K562 (cell line): Measurements from ENCODE around the gene NEIL1. TPM values are rescaled to one million over a fixed set of nuclear protein-coding genes. Genes with fewer than 3 reads are reported as not detected.

Experiments used
- CREB1 ChIP-seq, 2 experiments: sonication (generic) in 1 of 2; formaldehyde crosslinking in 1 of 2; IDR thresholded peaks; 2 replicates each; pipeline versions ENCODE4 v1.6.1 to v1.8.0; 2012 to 2022; ENCODE audit warnings: inconsistent platforms in 1 of 2, mild to moderate bottlenecking in 1 of 2, missing genetic modification reagents in 1 of 2, moderate library complexity in 1 of 2
- FOXJ2 ChIP-seq: fragments of 200-800 bp; sonication (Bioruptor generic); IDR thresholded peaks from 2 replicates; pipeline ENCODE4 v1.6.1; 2016; ENCODE audit warnings: missing genetic modification characterization, missing compliant biosample characterization
- HMGN3 ChIP-seq: IDR thresholded peaks from 2 replicates; pipeline ENCODE4 v1.6.1; 2011; ENCODE audit warnings: borderline replicate concordance, low read depth, mild to moderate bottlenecking, mixed read lengths, low read length; ENCODE audit not compliant: insufficient read length; ENCODE audit errors: extremely low read depth
- ILF3 ChIP-seq: fragments of 450-650 bp; IDR thresholded peaks from 2 replicates; pipeline ENCODE4 v1.6.1; 2018; ENCODE audit warnings: antibody characterized with exemption, mild to moderate bottlenecking, moderate library complexity, borderline replicate concordance
- NFIC ChIP-seq: fragments of 450-650 bp; IDR thresholded peaks from 2 replicates; pipeline ENCODE4 v1.6.1; 2017; ENCODE audit warnings: mild to moderate bottlenecking, inconsistent platforms
- NRF1 ChIP-seq, 2 experiments: fragments of 450-650 bp; IDR thresholded peaks in 1 of 2; conservative IDR thresholded peaks in 1 of 2; 2 replicates each; pipeline ENCODE4 v1.6.1; 2014; ENCODE audit warnings: mild to moderate bottlenecking in 2 of 2
- PHB ChIP-seq: fragments of 250-450 bp; sonication (Bioruptor Pico); IDR thresholded peaks from 2 replicates; pipeline ENCODE4 v1.5.0; 2021
- POLR2AphosphoS5 ChIP-seq: IDR thresholded peaks from 2 replicates; pipeline ENCODE4 v1.6.1; 2011; ENCODE audit warnings: mild to moderate bottlenecking, low read depth, low read length, moderate library complexity; ENCODE audit not compliant: control insufficient read depth, insufficient read depth
- SIN3A ChIP-seq, 2 experiments: fragments of 150-350 bp in 1 of 2; IDR thresholded peaks; 2 replicates each; pipeline ENCODE4 v1.6.1; 2011 to 2016; ENCODE audit warnings: borderline replicate concordance in 2 of 2, low read depth in 2 of 2, low read length in 2 of 2, mild to moderate bottlenecking in 2 of 2, moderate library complexity in 2 of 2; ENCODE audit not compliant: control insufficient read depth in 1 of 2
- ZFP36 ChIP-seq: fragments of 150-350 bp; IDR thresholded peaks from 2 replicates; pipeline ENCODE4 v1.6.1; 2018; ENCODE audit warnings: low read length, low read depth; ENCODE audit not compliant: partially characterized antibody
- ZNF436 ChIP-seq: fragments of 250-450, 450-650 bp; sonication (Bioruptor Pico); formaldehyde crosslinking; IDR thresholded peaks from 2 replicates; pipeline ENCODE4 v1.7.0; 2020; ENCODE audit warnings: mild to moderate bottlenecking
- polyA plus RNA-seq, 8 experiments: library from polyadenylated mRNA; depleted of rRNA in 4 of 8; stranded (reverse) in 5 of 8; unstranded in 3 of 8; fragments of >200 nt; fragmentation: Nextera tagmentation in 2 of 8; fragmentation: Illumina TruSeq in 1 of 8; extraction: Ambion mirVana in 2 of 8; extraction: Trizol in 1 of 8; gene quantifications; 2 replicates each; pipeline versions ENCODE4 v1.2.1 to v1.2.3, GENCODE V29; 2011 to 2014; ENCODE audit warnings: inconsistent platforms in 1 of 8, missing spikeins in 1 of 8
- total RNA-seq, 7 experiments: library from RNA; depleted of rRNA in 6 of 7; stranded (reverse); fragments of >200 nt in 6 of 7; fragmentation: Illumina TruSeq in 2 of 7; extraction: Trizol in 2 of 7; gene quantifications; 2 replicates each; pipeline versions ENCODE4 v1.2.1 to v1.2.3, GENCODE V29; 2011 to 2021; ENCODE audit warnings: low replicate concordance in 1 of 7
- TF ChIP-seq, protein P1 (sequence below): fragments of 250-450 bp; sonication (Bioruptor Pico); IDR thresholded peaks from 2 replicates; pipeline ENCODE4 v1.4.0; 2020; ENCODE audit warnings: mild to moderate bottlenecking, moderate library complexity
- TF ChIP-seq, protein P2 (sequence below): fragments of 450-650 bp; IDR thresholded peaks from 2 replicates; pipeline ENCODE4 v1.7.1; 2018; ENCODE audit warnings: mild to moderate bottlenecking, low read depth; ENCODE audit not compliant: partially characterized antibody
- TF ChIP-seq, protein P3 (sequence below): fragments of 250-450 bp; sonication (Bioruptor Pico); IDR thresholded peaks from 2 replicates; pipeline ENCODE4 v1.5.0; 2021
- TF ChIP-seq, protein P4 (sequence below): fragments of 250-450 bp; sonication (Bioruptor Pico); IDR thresholded peaks from 2 replicates; pipeline ENCODE4 v1.8.0; 2022; ENCODE audit warnings: inconsistent platforms
- TF ChIP-seq, protein P5 (sequence below): fragments of 250-450 bp; sonication (Bioruptor Pico); IDR thresholded peaks from 2 replicates; pipeline ENCODE4 v1.8.0; 2022; ENCODE audit warnings: moderate library complexity, mild to moderate bottlenecking, inconsistent platforms

Gene NEIL1
- total and polyA plus RNA-seq, 9 of the 15 experiments (the other 6 are each of a cell fraction or from before 2014, with no cell fraction given) = 0.14 to 4.3 (median 2.4) TPM

DNA sequence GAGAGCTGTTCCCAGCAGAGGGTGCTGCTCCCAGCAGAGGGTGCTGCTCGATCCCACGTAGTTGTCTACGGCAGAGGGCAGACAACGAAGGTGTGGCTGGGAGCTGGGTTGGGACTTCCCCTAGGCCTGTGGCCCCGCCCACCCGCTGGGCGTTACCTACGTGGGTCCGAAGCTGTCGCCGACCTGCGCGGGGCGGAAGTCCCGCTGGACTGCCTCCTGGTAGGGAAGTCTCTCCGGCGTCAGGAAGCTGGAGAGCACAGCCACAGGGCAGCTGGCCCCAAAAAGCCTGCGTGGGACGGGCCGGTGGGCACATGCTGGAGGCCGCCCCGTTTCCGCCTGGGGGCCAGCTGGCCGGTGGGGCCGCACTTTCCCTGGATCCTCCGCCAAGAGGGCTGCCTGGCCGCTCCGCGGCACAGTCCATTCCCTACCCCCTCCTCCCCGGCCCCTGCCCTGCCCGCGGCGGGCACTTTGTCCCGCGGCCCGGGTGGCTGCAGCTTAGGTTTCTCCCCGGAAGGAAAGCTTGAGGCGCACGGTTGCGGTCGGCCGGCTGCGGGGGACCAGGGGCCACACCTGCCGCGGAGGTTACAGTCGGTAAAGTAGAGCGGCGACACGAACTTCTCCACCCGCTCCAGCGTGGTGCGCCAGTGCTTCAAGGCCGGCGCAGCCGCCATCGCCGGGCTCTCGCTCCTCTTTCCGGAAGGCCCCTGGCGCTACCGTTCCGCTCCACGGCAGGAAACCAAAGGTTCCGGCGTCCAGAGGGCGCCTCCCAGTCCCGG is 21.3 kb downstream of the NEIL1 start, which contains the start of gene MAN2C1 (continued):
- TF ChIP-seq, protein P1, sequence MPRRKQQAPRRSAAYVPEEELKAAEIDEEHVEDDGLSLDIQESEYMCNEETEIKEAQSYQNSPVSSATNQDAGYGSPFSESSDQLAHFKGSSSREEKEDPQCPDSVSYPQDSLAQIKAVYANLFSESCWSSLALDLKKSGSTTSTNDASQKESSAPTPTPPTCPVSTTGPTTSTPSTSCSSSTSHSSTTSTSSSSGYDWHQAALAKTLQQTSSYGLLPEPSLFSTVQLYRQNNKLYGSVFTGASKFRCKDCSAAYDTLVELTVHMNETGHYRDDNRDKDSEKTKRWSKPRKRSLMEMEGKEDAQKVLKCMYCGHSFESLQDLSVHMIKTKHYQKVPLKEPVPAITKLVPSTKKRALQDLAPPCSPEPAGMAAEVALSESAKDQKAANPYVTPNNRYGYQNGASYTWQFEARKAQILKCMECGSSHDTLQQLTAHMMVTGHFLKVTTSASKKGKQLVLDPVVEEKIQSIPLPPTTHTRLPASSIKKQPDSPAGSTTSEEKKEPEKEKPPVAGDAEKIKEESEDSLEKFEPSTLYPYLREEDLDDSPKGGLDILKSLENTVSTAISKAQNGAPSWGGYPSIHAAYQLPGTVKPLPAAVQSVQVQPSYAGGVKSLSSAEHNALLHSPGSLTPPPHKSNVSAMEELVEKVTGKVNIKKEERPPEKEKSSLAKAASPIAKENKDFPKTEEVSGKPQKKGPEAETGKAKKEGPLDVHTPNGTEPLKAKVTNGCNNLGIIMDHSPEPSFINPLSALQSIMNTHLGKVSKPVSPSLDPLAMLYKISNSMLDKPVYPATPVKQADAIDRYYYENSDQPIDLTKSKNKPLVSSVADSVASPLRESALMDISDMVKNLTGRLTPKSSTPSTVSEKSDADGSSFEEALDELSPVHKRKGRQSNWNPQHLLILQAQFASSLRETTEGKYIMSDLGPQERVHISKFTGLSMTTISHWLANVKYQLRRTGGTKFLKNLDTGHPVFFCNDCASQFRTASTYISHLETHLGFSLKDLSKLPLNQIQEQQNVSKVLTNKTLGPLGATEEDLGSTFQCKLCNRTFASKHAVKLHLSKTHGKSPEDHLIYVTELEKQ = no peak; the same call in 1 of the 2 replicates
- TF ChIP-seq HMGN3 (peak; percentile 81), NFIC (peak; percentile 61), ZFP36 (no peak), ILF3 (peak; percentile 68; the same call in 1 of the 2 replicates), PHB (CRISPR knock-in tag) (0 out of 2 replicates have a peak, but pooled peaks have one; percentile 37), SIN3A (IDR thresholded peaks at IDR 0.05; ENCODE audit: borderline replicate concordance in 2 of 2, control insufficient read depth in 1 of 2, low read depth in 2 of 2, low read length in 2 of 2) (peak; percentile 67 to 91; a peak in 3 of 4 replicates), POLR2AphosphoS5 (peak; percentile 92), CREB1 (IDR thresholded peaks at IDR 0.05) (peak; percentile 69), CREB1 (CRISPR knock-in tag; IDR thresholded peaks at IDR 0.05) (peak; percentile 88), FOXJ2 (tag) (peak; percentile 59), ZNF436 (CRISPR knock-in tag) (no peak), NRF1 (conservative IDR thresholded peaks at IDR 0.05 in 1 of 2, IDR thresholded peaks at IDR 0.05 in 1 of 2) (peak; percentile 87 to 89)
- TF ChIP-seq, protein P2, sequence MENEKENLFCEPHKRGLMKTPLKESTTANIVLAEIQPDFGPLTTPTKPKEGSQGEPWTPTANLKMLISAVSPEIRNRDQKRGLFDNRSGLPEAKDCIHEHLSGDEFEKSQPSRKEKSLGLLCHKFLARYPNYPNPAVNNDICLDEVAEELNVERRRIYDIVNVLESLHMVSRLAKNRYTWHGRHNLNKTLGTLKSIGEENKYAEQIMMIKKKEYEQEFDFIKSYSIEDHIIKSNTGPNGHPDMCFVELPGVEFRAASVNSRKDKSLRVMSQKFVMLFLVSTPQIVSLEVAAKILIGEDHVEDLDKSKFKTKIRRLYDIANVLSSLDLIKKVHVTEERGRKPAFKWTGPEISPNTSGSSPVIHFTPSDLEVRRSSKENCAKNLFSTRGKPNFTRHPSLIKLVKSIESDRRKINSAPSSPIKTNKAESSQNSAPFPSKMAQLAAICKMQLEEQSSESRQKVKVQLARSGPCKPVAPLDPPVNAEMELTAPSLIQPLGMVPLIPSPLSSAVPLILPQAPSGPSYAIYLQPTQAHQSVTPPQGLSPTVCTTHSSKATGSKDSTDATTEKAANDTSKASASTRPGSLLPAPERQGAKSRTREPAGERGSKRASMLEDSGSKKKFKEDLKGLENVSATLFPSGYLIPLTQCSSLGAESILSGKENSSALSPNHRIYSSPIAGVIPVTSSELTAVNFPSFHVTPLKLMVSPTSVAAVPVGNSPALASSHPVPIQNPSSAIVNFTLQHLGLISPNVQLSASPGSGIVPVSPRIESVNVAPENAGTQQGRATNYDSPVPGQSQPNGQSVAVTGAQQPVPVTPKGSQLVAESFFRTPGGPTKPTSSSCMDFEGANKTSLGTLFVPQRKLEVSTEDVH = peak; percentile 86
- TF ChIP-seq, protein P3, sequence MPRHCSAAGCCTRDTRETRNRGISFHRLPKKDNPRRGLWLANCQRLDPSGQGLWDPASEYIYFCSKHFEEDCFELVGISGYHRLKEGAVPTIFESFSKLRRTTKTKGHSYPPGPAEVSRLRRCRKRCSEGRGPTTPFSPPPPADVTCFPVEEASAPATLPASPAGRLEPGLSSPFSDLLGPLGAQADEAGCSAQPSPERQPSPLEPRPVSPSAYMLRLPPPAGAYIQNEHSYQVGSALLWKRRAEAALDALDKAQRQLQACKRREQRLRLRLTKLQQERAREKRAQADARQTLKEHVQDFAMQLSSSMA (CRISPR knock-in tag) = peak; percentile 75; the same call in 1 of the 2 replicates
- TF ChIP-seq, protein P4, sequence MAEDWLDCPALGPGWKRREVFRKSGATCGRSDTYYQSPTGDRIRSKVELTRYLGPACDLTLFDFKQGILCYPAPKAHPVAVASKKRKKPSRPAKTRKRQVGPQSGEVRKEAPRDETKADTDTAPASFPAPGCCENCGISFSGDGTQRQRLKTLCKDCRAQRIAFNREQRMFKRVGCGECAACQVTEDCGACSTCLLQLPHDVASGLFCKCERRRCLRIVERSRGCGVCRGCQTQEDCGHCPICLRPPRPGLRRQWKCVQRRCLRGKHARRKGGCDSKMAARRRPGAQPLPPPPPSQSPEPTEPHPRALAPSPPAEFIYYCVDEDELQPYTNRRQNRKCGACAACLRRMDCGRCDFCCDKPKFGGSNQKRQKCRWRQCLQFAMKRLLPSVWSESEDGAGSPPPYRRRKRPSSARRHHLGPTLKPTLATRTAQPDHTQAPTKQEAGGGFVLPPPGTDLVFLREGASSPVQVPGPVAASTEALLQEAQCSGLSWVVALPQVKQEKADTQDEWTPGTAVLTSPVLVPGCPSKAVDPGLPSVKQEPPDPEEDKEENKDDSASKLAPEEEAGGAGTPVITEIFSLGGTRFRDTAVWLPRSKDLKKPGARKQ = no peak
- TF ChIP-seq, protein P5, sequence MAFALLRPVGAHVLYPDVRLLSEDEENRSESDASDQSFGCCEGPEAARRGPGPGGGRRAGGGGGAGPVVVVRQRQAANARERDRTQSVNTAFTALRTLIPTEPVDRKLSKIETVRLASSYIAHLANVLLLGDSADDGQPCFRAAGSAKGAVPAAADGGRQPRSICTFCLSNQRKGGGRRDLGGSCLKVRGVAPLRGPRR = 0 out of 2 replicates have a peak, but pooled peaks have one; percentile 20
